Lower leg skin (tissue), 3 donors: ENCODE results near the gene NRXN2.

Source experiments
- POLR2A ChIP-seq, 2 donors: fragments of 450-650 bp; IDR thresholded peaks; one replicate each; pipeline ENCODE4 v1.6.1; 2016 to 2017; ENCODE audit warnings: antibody characterized with exemption in 2 of 2, mild to moderate bottlenecking in 1 of 2, moderate library complexity in 1 of 2
- TF ChIP-seq, protein P1 (sequence below), 3 donors: fragments of 450-650 bp; IDR thresholded peaks; one replicate each; pipeline ENCODE4 v1.5.1; 2016; ENCODE audit warnings: antibody characterized with exemption in 3 of 3, mild to moderate bottlenecking in 3 of 3, moderate library complexity in 2 of 3

DNA sequence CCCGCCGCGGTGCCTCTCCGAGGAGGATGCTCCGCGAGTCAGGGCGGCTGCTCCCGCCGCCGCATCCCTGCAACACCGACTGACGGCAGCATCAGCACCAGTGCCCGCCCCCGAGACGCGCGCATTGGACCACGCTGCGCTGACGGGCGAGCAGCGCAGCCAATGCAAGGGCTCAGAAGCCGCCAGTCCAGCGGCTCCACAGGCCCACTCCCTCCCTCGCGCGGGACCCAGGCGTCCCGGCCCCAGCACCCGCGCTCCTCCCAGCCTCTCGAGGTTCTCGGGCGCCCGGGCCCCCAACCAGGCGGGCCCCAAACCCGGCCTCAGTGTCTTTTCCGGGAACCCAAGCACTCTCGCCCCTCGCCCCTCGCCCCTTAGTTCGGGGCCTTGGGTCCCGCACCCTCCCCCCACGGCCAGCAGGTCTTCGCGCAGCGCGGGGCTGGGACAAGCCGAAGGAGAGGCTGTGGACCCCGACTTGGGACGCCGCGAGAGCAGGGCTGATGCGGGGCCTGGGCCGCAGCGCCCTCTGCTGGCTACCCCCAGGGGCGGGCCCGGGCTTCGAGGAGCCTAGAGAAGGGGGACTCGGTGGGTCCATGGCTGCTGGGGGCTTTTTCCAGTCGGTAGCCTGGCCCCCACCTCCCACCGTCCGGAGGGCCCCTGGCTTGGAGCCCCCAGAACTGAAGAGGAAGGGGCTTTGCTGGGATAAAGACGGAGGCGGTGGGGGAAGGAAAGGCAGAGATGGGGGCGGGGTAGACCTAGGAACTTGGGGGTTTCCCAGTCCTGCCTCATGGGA is at the start of gene NRXN2:
- TF ChIP-seq, protein P1, sequence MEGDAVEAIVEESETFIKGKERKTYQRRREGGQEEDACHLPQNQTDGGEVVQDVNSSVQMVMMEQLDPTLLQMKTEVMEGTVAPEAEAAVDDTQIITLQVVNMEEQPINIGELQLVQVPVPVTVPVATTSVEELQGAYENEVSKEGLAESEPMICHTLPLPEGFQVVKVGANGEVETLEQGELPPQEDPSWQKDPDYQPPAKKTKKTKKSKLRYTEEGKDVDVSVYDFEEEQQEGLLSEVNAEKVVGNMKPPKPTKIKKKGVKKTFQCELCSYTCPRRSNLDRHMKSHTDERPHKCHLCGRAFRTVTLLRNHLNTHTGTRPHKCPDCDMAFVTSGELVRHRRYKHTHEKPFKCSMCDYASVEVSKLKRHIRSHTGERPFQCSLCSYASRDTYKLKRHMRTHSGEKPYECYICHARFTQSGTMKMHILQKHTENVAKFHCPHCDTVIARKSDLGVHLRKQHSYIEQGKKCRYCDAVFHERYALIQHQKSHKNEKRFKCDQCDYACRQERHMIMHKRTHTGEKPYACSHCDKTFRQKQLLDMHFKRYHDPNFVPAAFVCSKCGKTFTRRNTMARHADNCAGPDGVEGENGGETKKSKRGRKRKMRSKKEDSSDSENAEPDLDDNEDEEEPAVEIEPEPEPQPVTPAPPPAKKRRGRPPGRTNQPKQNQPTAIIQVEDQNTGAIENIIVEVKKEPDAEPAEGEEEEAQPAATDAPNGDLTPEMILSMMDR (IDR thresholded peaks at IDR 0.05): peak in 1 of 3 donors; percentile 24
- no peak for TF ChIP-seq POLR2A (IDR thresholded peaks at IDR 0.05)
